ENCODE results near the gene RASA4B.
A peak's percentile ranks its signal among the peaks of the same experiment; 100 is the strongest.

RASA4B gene

DNA sequence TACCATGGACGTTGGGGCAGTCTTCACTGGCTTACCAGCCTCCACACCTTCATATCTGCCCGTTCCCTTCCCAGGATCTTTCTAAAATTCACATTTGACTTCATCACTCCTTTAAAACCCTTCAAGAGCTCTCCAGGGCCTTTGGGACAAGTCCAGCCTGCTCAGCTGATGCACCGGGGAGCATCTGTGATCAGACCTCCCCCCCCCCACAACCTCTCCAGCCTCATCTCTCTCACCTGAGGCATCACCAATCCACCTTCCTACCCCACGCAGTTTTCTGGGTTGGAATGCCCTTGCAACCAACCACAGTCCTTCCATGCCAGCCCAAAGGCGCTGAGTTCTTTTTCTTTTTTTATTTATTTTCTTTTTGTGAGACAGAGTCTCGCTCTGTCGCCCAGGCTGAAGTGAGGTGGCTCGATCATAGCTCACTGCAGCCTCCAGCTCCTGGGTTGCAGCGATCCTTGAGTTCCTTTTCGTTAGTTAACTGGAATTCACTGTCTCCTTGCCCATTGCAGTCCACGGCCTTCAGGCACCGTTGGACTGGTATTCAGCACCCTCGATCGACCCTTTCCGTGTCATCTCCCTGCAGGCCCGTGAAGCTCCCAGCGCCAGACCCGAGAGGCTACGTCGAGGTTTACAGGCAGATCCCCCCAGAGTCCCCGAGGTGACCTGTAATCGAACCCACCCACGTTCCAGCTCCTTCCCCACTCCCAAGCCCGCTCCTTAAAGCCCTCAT, 53.6 kb downstream of the RASA4B start:
- Histone ChIP-seq H3K4me3 (ENCODE audit: low read length) (peak overlapping the region; percentile 95), H3K79me2 (ENCODE audit: low read length) (peaks cover 27% of the 10 kb centered on the region), H3K36me3 (replicated peaks; ENCODE audit: low read depth, low read length) (peaks cover 4% of the 10 kb centered on the region), H2AFZ (ENCODE audit: low read depth, low read length) (peak overlapping the region; percentile 98), H3K4me1 (ENCODE audit: low read length) (peaks cover 12% of the 10 kb centered on the region), H3K27ac (ENCODE audit: low read length) (peak overlapping the region; percentile 34), H3K9ac (ENCODE audit: low read length) (peak overlapping the region; percentile 95), H3K27me3 (ENCODE audit: low read depth, low read length) (no peaks in the 10 kb centered on the region), H3K4me2 (ENCODE audit: low read length) (peak overlapping the region; percentile 84), H4K20me1 (ENCODE audit: insufficient read depth, low read length) (no peaks in the 10 kb centered on the region), H3K9me3 (ENCODE audit: insufficient read depth, low read length) (no peaks in the 10 kb centered on the region)
- no peak for TF ChIP-seq EZH2phosphoT487 (IDR thresholded peaks at IDR 0.05; ENCODE audit: low read depth)
- TF ChIP-seq, protein P1, sequence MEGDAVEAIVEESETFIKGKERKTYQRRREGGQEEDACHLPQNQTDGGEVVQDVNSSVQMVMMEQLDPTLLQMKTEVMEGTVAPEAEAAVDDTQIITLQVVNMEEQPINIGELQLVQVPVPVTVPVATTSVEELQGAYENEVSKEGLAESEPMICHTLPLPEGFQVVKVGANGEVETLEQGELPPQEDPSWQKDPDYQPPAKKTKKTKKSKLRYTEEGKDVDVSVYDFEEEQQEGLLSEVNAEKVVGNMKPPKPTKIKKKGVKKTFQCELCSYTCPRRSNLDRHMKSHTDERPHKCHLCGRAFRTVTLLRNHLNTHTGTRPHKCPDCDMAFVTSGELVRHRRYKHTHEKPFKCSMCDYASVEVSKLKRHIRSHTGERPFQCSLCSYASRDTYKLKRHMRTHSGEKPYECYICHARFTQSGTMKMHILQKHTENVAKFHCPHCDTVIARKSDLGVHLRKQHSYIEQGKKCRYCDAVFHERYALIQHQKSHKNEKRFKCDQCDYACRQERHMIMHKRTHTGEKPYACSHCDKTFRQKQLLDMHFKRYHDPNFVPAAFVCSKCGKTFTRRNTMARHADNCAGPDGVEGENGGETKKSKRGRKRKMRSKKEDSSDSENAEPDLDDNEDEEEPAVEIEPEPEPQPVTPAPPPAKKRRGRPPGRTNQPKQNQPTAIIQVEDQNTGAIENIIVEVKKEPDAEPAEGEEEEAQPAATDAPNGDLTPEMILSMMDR (IDR thresholded peaks at IDR 0.05; ENCODE audit: low read depth, low read length): no peak

DNA sequence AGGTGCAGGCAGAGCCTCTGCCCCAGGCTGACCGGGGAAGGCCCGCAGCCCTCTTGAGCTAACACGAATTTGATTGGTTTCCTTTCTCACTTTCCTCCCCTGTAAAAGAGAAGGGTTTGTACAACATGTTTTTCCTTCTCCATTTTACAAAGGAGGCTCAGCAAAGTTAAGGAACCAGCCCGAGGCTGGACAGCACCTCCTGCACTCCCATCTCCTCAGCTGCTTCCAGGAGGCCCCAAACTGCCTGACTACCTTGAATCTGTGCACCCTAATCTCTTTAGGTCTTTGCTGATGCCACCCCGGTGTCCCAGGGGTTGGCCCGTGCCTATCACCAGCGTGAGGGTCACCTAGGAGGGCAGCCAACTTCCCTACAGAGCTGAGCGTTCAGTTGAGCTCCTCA, 57.1 kb downstream of the RASA4B start:
- no peak for TF ChIP-seq EZH2phosphoT487 (IDR thresholded peaks at IDR 0.05; ENCODE audit: low read depth)
- TF ChIP-seq, protein P1 (IDR thresholded peaks at IDR 0.05; ENCODE audit: low read depth, low read length): no peak
- no peak overlapping the region for H2AFZ ChIP-seq (ENCODE audit: low read depth, low read length)
- H3K4me2 ChIP-seq (ENCODE audit: low read length): no peak overlapping the region
- no peak overlapping the region for H3K4me3 ChIP-seq (ENCODE audit: low read length)
- peaks cover 27% of the 10 kb centered on the region for H3K79me2 ChIP-seq (ENCODE audit: low read length)
- no peaks in the 10 kb centered on the region for H3K27me3 ChIP-seq (ENCODE audit: low read depth, low read length)
- no peaks in the 10 kb centered on the region for H3K9me3 ChIP-seq (ENCODE audit: insufficient read depth, low read length)
- H3K4me1 ChIP-seq (ENCODE audit: low read length): peaks cover 6% of the 10 kb centered on the region; the same call in 1 of the 2 replicates
- H3K36me3 ChIP-seq (replicated peaks; ENCODE audit: low read depth, low read length): peaks cover 4% of the 10 kb centered on the region
- H3K9ac ChIP-seq (ENCODE audit: low read length): no peak overlapping the region
- H3K27ac ChIP-seq (ENCODE audit: low read length): no peak overlapping the region
- no peaks in the 10 kb centered on the region for H4K20me1 ChIP-seq (ENCODE audit: insufficient read depth, low read length)

DNA sequence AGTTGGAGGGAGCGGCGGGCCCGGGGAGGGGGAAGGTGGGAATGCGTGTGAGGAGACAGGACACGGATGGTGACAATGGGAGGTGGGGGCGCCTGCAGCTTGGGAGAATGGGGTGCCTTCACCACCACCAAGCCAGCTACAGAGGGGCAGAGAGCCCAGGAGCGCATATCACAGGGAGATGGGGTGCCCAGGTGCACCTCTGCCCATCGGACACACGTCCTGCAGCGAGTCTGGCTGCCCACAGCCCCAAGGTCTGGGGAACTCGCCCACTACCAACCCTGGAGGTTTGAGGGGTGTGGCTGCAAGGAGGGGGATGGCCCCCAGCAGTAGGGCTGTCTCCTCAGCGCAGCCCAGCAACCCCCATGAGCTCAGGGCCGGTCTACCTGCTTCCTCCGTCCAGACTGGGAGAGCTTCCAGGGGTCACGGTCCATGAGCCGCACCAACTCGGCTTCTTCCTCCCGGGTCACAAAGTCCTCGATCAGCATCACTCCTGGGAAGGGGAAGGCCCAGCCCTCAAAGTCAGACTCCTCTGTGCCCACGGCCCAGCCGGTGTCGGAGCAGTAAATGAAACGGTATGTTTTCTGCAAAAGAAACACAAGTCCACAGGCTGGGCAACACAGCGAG, 58.2 kb downstream of the RASA4B start:
- Histone ChIP-seq H3K4me2 (ENCODE audit: low read length) (no peak overlapping the region), H3K4me3 (ENCODE audit: low read length) (no peak overlapping the region), H3K36me3 (replicated peaks; ENCODE audit: low read depth, low read length) (peaks cover 4% of the 10 kb centered on the region), H2AFZ (ENCODE audit: low read depth, low read length) (no peak overlapping the region), H3K27me3 (ENCODE audit: low read depth, low read length) (no peaks in the 10 kb centered on the region), H3K9ac (ENCODE audit: low read length) (no peak overlapping the region), H3K4me1 (ENCODE audit: low read length) (peaks cover 6% of the 10 kb centered on the region; the same call in 1 of the 2 replicates), H4K20me1 (ENCODE audit: insufficient read depth, low read length) (no peaks in the 10 kb centered on the region), H3K27ac (ENCODE audit: low read length) (no peak overlapping the region), H3K9me3 (ENCODE audit: insufficient read depth, low read length) (no peaks in the 10 kb centered on the region), H3K79me2 (ENCODE audit: low read length) (peaks cover 24% of the 10 kb centered on the region)
- no peak for TF ChIP-seq EZH2phosphoT487 (IDR thresholded peaks at IDR 0.05; ENCODE audit: low read depth)
- TF ChIP-seq, protein P1 (IDR thresholded peaks at IDR 0.05; ENCODE audit: low read depth, low read length): no peak

DNA sequence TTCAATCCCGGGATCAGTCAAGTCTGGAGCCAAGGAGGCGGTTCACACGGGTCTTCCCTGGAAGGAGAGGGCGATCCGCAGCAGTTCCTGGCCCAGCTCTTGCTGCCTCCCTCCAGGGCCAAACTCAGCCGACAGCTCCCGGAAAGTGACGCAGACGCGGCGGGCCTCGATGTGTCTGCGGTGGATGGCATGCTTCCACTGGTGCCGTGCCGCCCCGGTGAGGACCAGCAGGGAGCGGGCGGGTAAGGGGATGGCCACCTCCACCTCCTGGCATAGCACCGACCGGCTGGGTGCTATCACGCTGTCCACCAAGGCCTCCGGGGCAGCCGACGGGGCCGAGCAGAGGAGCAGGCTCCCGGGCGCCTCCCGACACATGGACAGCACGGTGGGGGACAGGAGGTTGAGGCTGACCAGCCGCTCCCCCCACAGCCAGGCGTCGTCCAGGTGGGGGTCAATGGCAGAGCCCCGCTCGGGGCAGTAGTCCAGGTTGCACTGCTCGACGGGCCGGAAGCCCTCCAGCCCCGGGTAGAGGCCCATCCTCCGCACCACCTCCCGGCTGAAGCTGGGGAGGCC, 60.1 kb downstream of the RASA4B start:
- Histone ChIP-seq H4K20me1 (ENCODE audit: insufficient read depth, low read length) (no peaks in the 10 kb centered on the region), H3K4me2 (ENCODE audit: low read length) (no peak overlapping the region), H3K9me3 (ENCODE audit: insufficient read depth, low read length) (no peaks in the 10 kb centered on the region), H3K36me3 (replicated peaks; ENCODE audit: low read depth, low read length) (peaks cover 4% of the 10 kb centered on the region), H3K27me3 (ENCODE audit: low read depth, low read length) (no peaks in the 10 kb centered on the region), H3K4me1 (ENCODE audit: low read length) (no peaks in the 10 kb centered on the region), H2AFZ (ENCODE audit: low read depth, low read length) (no peak overlapping the region), H3K79me2 (ENCODE audit: low read length) (peaks cover 7% of the 10 kb centered on the region; the same call in 1 of the 2 replicates), H3K9ac (ENCODE audit: low read length) (no peak overlapping the region), H3K4me3 (ENCODE audit: low read length) (no peak overlapping the region), H3K27ac (ENCODE audit: low read length) (no peak overlapping the region)
- TF ChIP-seq, protein P1 (IDR thresholded peaks at IDR 0.05; ENCODE audit: low read depth, low read length): no peak
- TF ChIP-seq EZH2phosphoT487 (IDR thresholded peaks at IDR 0.05; ENCODE audit: low read depth): no peak
